Stimulated activated CD8-positive, alpha-beta memory T cell treated with anti-CD3 and anti-CD28 coated beads, Interleukin-15, amount 100 ng/mL, for 1 hour (primary cell): ENCODE results near the gene ZFYVE19.
A peak's percentile ranks its signal among the peaks of the same experiment; 100 is the strongest.

Experiments used
- DNase-seq: peaks from one replicate; pipeline ENCODE4 v3.0.0-alpha.2; 2020; ENCODE audit warnings: low read depth

Gene ZFYVE19

GRCh38 chr15:40807028-40807887 is at the start of gene ZFYVE19, which contains the start of gene DNAJC17:
Gene ZFYVE19 (plus strand): TSS chr15:40807089. CDS start chr15:40807590, 501 bp downstream.
Gene DNAJC17 (minus strand): TSS chr15:40807473. CDS start chr15:40807446, 27 bp downstream.
- peak; percentile 88 for DNase-seq

DNA sequence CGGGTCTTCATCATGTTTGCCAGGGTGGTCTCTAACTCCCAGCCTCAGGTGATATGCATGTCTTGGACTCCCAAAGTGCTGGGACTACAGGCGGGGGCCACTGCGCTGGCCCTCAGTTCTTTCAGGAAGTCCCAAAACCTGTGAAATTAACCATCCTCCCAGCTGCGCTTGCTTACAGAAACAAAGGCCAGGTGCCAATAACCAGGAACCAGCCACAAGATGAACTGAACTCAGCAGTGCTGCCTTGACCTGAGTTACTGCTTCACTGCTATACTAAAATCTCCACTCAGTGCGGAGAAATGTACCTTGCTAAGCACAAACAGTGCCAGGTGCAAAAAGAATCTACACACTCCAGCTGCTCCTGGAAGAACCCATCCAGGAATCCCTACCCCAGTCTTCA is 46.9 kb upstream of the ZFYVE19 start:
- no peak for DNase-seq

DNA sequence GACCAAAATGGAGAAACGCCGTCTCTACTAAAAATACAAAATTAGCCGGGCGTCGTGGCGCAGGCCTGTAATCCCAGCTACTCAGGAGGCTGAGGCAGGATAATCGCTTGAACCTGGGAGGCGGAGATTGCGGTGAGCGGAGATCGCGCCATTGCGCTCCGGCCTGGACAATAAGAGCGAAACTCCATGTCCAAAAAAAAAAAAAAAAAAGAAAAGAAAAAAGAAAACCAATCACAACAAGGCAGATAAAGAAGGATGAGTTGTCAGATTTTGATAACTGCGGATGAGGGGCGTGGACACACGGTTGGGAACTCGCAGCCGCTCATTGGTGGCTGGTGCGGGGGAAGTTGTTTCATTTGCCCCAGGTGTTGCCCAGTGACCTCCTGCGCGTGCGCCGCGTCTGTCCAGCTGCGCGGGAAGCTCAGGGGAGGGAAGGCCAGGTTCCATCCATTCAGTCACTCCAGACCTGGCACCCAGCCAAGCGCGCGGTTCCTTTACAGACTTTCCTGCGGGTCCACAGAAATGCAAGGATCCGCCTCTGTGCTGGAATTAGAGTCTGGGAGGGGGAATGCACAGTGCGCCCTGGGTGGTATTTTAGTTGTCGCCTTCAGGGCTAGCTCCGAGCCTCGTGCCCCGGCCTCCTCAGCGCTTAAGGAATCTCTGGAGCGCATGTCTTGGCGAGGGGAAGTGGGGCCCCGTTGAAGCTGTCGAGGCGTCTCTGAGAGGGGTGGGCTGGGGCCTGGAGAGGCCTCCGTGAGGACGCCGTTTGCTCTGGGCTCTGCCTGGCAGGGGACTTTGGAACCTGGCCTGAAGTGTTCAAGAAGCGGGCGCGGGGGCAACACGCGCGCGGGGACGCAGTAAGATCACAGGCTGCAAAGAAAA is 43.7 kb upstream of the ZFYVE19 start:
- DNase-seq, result no peak

- DNase-seq, result peak; percentile 33
These were observed 42.9 kb upstream of the ZFYVE19 start, which contains the start of gene GCHFR for GRCh38 chr15:40763801-40764628. Gene GCHFR (plus strand): TSS chr15:40764068. CDS start chr15:40764181, 113 bp downstream.

DNA sequence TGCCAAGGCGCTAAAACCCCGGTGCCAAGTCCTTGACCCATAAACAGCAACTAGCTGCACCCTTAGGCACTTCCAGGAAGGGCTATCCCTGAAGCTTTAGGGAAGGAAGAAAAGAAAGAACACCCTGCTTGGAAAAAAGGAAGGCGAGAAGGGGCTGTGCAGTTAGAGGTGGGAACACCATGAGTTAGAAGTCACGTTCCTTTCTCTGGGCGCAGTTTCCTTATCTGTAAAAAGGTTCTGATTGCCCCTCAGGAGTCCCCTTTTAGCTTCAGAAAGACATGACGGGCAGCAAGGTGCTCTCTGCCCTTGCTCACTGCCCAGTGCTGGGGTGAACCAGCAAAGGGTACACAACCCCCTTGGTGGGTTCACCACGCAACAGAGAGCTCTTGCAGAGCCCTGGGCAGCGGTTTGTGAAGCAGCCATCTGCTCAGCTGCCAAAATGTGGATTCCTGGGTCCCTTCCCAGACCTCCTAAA is 42.2 kb upstream of the ZFYVE19 start:
- no peak for DNase-seq

DNA sequence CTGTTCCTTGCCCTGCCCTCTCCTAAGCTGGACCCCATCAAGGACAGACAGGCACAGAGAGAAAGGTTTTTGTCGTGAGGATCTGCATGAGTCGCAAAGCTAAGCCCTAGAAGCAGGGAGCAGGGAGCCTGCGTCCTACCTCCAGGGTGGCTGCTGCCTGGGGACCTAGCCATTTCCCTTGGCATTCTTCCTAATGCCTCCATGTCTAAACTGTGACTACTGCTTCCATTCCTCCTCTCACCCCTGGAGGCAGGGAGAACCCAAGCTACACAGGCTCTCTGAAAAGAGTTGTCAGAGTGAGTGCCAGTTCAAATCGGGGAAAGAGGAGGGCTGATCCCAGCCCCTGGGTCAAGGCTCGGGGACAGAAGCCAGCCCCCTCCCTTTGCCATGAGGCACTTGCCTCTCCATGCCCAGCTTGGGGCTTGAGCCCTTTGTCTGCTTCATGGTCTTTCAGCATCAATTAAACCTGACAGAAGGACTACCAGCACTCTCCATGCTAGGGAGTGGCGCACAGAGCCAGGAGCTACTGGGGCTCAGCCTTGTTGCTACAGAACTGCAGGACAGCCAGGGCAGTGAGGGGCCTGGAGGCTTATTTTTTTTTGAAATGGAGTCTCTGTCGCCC is 40.6 kb upstream of the ZFYVE19 start:
- no peak for DNase-seq

- DNase-seq, result no peak
These were observed 39.7 kb upstream of the ZFYVE19 start for GRCh38 chr15:40766906-40767837.

GRCh38 chr15:40767838-40768500 is 38.9 kb upstream of the ZFYVE19 start:
- DNase-seq, result no peak

GRCh38 chr15:40768521-40769273 is 38.2 kb upstream of the ZFYVE19 start:
- DNase-seq, result no peak

DNA sequence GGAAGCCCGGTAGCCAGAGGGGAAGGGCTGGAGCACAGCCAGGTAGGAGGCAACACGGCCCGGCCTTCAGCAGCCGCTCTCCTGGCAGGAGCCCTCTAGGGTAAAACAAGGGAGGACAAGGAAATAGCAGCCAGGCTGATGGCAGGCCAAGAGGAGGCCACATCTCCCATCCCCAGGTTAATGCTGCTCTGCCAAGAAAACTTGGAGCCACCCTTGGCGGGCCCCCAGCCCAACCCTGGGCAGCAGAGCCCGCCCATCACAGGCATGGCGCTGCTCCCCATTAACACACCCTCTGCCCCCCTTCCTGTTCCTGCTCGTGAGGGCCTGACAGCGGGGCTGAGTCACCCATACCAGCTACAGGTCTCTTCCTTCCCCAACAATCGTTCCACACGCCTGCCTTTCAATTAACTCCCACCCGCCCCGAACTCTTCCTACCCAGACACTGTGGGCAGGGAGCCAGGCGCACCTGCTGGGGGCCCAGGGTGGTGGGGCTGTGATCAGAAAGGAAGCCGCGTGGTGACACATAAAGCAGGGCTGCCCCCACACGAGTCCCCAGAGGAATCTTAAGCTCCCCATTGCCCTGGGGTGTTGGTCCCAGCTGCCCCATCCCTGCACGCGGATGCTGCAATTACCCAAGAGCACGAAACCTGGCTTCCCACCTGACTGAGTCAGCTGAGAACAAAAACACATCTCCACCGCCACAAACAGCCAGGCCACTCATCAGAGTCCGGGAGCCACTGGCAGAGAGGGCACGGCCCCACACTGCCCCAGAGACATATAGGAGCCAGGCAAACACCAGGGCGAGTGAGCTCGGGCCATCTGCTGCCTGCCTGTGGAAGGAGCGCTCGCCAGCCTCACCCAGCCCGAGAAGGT is 37.4 kb upstream of the ZFYVE19 start, which contains the start of gene C15orf62:
TSS of gene C15orf62 (plus strand) at position 707 of the 873 bp plus-strand sequence. CDS start 516 bp downstream, outside the sequence.
- peak; percentile 19 for DNase-seq

DNA sequence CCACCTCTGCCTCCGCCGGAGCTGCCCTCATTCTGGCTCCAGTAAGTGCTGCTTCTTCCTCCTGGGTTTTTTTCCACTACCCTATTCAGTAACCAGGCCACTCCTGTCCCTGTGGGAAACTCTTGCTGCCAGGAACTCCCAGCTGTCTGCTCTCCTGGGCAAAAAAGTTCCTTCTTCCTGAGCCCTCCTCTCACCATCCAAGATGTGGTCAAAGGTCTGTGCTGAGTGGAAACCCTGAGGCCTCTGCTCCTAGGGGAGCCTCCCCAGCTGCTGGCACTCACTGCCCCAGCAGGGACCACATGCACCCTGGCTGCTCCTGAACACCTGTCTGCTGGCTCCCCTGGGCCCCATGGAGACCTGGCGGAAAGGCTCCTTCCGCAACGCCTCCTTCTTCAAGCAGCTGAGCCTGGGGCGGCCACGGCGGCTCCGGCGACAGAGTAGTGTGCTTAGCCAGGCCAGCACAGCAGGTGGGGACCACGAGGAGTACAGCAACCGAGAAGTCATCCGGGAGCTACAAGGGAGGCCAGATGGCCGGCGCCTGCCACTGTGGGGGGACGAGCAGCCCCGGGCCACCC is 36.7 kb upstream of the ZFYVE19 start:
- DNase-seq, result no peak

DNA sequence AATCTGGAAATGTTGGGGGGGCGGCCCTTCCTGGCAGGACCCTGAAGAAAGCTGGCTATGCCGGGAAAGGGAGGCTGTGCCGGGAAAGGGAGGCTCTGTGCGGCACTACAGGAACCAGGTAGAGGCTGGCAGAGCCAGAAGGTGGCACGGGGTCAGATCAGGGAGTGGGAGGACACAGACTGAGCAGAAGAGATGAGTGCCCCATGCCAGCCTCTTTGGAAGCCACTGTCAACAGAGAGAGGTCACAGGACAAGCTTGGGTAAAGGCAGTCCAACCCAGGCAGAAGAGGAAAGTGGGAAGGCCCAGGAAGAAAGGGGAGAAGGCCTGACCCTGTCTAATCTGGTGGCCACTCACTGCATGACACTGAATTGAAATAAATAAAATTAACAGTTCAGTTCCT is 35.6 kb upstream of the ZFYVE19 start:
- DNase-seq, result no peak

GRCh38 chr15:40772014-40772413 is 34.9 kb upstream of the ZFYVE19 start:
- no peak for DNase-seq

GRCh38 chr15:40773496-40773895 is 33.4 kb upstream of the ZFYVE19 start:
- no peak for DNase-seq

DNA sequence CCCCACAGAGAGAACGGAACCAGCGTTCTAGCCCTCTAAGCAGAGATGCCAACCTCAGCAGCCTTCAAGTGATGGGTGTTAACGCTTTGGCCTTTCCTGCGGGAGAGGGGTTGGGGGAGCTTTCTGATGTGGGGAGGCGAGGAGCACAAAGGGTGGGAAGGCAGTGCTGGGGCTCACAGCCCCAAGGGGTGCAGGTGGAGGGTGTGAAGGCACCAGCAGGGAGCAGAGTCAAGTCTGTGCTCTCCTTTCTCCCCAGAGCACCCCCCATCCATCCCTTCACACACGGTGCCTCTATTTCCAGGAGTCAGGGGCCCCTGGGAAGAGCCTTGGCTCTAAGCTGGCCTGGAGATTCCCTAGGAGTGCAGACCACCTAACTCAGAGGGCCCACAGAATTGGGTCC is 33.0 kb upstream of the ZFYVE19 start:
- no peak for DNase-seq

DNA sequence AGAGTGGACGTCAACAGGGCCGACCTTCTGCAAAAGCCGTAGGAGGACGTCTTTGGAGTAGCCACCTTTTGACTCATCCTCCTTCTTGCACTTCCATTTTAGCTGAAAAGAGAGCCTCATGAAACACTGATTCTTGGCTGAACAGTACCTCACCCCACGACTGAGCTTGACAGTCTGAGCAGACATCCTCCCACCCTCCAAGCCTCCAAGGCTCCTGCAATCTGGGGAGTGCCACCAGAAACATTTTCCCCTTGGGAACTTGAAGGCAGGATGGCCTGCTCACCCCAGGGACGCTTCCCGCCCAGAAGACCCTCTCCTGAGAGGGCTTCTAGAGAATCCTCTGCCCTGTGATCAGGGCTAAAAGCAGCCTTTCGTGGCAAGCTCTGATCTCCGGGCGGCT is 31.9 kb upstream of the ZFYVE19 start:
- DNase-seq, result no peak
